ENCODE measurements around the gene ADAT3.

ADAT3 gene

DNA sequence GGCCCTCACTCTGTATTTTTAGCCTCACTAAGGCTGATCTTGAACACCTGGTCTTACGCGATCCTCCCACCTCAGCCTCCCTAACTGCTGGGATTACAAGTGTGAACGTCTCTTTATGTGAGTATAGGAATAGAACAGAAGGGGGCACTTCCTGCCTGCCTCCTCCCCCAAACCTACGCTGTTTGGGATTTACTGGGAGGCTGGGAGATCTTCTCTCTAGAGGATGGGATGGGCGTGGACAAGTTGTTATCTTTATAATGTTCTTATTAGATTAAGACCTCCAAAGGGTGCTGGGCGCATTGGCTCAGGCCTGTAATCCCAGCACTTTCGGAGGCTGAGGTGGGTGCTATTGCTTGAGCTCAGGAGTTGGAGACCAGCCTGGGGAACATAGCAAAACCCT is 32.9 kb downstream of the ADAT3 start:
- DNase-seq (ENCODE audit: low spot score): no peak

DNA sequence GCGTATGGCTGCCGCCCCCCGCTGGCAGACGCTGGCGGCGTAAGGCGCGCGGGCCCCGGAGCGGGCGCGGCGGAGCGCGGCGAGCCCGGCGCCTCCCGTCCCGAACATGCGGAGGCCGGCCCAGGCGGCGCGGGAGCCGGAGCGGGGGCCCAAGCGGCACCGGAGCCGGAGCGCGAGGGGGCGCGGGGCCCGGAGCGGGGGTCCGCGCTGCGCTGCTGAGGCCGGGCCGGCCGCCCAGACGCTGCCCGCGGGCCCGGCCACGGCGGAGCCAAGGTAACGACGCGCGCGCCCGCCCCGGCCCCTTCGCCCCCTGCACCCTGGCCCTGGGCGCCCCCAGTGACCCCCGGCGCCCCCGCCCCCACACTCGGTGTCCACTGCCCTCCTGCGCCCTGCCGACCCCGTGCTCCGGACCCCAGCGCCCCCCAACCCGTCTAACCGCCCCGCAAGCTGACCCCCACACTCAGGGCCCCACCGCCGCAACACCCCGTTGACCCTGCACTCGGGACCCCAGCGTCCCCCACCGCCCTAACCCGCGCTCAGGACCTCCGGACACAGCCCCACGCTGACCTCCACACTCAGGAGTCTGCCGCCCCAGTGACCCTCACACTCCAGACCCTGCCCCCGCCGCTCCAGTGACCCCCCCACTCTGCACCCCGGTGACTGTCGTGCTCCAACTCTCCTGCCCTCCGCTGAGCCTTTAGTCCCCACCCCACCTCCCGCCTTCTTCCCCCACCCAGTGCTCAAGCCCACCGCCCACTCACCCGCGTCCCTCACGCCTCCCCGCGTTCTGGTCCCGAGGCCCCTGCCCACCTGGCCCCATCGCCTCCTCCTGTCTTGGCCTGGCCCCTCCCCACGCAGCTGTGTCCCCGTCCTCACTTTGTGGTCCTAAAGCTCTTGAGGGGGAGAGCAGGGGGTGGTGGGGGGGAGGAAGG is 36.2 kb downstream of the ADAT3 start, which contains the start of gene CSNK1G2:
TSS of gene CSNK1G2 (plus strand) at position 27 of the 932 bp plus-strand sequence. CDS start 28,601 bp downstream, outside the sequence.
- peak; percentile 30 for DNase-seq (ENCODE audit: low spot score)

DNA sequence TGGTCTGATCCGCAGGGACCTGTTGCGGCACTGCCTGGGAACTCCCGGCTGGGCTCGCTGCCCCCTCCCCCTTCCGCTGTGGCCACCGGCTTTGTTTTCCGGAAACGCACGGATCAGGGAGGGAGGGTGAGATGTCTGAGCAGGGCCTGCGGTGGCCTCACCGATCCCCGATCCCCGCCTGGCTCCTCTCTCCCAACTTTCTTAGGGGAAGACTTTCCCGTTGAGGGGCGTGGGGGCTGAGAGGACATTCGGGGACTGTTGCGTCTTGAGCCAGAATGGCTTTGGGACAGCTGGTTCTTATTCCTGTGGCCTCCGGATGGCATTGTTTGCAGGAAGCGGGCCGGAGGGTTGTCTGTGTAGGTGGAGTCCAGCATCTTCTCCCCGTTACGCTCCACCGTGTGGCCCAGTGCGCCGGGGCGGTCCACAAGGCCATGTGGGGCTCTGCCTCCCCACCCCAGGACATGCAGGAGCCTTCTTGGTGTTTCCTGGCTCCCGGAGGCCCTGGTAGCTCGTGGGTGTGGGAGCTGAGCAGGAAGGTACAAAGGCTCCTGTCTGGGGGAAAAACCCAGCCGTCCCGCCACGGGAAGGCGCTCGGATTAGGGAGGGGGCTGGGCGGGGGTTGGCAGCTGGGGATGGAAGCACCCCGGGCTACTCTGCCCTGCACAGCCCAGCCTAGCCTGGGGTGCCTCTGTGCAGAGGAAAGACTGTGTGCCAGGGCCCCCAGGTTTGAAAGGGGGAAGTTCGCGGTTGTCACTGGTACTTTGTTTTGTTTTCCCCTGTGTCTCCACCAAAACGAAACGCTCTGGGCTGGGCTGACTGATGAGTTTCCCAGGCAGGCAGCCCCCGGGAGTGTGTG is 37.1 kb downstream of the ADAT3 start:
- peak; percentile 87 for DNase-seq (ENCODE audit: low spot score)

DNA sequence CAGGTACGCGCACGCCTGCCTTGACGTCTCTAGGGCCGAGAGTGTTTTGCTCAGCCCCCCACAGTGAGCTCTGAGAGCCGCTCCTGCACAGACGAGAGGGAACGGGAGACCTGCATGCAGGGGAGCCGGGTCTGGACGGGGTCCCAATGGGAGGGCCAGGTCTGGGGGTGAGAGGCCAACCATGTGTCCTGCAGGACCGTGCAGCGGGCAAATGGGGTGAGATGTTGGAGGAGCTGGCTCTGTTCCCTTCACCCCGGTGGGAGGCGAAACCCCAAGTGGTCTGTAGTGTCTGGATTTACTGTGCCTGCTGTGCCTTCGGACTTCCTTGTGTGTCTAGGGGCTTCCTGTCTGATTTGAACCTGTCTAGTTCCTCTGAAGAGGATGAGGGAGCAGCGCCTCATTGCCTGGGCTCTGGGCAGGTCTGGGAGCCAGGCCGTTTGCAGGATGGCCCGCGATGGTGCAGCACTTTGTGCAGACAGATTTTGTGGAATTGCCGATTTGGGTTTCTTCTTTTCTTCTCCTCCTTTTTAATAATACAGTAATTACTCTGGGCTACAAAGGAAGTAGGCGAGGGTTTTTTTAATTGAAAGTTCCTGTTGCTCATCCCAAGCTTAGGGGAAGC is 37.8 kb downstream of the ADAT3 start:
- DNase-seq (ENCODE audit: low spot score): no peak

DNA sequence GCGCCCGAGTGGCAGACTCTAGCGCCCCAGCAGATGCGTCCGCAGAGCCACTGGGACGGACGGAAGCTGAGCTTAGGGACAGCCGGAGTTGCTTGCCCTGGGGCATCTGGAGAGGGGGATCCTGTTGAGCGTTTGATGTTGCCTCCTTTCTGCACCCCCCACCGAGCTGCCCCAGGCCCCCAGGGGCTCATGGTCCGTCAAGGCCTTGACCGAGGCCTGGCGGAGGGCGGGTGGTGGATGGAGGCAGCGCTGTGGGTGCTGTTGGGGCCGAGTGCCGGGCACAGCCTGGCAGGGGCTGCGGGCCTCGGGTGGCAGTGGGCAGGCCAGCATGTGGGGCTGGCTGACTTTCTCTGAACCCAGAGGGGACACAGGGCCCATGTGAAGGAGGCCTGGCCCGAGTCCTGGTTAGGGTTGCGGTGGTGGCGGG is 38.5 kb downstream of the ADAT3 start:
- DNase-seq (ENCODE audit: low spot score): no peak

DNA sequence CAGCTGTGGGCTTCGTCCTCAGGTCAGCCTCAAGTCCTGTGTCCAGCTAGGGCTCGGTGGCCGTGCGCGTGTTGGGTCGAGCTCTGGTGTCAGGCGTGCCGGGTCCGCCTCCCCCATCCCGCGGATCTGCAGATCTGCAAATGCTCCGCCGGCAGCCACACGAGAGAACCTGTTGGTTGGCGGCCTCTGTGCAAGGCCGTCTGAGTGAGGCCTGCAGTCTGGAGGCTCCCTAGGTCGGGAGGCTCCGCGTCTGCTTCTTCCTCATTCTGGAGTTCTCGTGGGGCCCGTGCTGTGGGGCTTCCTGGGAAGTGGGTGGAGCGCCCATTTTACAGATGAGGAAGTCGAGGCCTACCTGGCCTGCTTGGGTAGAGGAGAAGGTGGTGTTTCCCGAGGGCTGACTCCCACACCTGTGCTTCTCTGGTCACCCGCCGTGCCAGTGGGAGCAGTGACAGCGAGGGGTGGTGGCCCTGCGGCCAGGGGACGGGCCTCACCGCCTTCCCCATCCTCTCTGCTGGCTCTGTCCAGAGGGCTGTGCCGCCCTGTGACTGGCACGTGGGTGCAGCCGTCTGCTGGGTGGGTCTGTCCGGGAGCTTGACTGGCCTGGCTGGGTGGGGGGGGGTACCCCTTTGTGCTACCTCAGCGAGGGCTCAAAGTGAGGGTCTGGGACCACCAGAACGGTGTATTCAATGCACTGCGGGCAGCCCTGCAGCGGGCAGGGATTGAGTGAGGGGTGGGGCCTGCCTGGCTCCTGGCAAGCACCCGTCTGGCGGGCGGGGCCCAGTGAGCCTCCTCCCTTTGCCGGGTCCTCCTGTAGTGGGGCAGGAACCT is 39.1 kb downstream of the ADAT3 start:
- no peak for DNase-seq (ENCODE audit: low spot score)

DNA sequence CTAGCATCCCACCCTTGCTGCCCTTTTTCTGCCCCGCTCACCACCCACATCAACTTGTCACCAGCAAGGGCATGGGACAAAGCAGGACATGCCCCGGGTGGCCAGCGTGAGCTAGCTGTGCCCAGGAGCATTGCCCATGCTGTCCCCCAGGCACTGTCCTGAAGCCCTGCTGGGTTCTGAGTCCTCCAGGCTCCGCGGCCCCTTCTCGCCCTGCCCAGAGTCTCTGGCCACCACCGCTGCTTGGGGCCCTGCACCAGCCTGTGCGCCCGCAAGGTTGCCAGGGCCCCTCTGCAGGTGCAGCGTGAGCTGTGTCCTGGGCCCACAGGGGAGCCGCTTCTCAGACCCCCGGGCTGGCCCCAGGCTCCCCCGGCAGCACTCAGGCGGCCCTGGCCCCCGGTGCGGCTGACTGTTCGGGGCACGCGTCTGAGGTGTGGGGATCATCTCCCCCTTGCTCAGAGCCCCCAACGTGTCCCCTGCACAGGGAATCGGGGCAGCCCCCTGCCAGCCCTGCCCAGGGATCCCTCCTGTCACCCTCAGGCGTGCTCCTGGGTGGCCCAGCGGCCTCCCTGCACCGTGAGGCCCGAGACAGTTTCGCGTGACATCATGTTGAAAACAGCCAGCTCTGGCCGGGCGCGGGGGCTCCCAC is 39.8 kb downstream of the ADAT3 start:
- no peak for DNase-seq (ENCODE audit: low spot score)

DNA sequence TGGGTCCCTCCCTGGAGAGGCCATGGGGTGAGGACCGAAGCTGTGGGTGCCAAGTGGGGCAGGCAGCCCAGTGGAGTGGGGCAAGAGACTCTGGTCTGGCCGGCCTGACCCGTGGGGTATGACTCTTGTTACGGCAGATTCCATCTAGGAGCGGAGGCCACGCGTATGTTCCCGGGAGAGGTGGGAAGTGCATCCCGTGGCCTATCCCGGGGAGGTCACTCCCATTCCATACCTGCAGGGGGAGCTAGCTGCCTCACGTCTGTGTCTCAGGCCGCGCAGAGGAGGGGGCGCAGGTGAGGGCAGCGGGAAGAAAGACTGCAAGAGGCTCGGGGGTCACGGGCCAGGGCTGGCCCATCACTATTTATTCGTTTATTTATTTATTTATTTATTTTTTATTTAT is 40.7 kb downstream of the ADAT3 start:
- peak; percentile 63 for DNase-seq (ENCODE audit: low spot score)

DNA sequence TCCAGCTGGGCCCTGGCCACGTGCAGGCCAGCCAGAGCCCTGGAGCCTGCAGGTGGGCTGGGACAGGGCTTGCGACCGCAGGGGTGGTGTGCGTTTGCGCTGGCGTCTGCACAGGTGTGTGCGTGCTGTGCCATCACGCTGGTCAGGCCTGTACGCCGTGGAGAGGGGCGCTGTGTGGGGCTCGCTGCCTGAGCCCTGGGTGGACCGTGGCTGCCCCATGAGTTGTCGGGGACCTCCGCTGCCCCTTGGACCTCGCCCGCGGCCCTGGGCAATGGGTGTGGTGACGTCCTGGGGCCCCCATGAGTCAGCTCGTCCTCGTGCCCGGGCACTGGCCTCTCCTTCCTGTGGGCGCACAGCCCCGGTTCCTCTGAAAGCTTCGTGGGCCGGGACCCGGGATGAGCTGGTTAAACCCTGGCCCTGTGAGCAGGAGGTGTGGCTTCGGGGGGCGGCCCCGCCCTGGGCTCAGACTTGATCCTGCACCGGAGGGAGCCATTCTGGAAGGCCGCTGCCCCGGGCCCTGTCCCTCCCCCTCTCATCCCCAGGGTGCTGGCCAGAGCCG is 42.5 kb downstream of the ADAT3 start:
- no peak for DNase-seq (ENCODE audit: low spot score)

DNA sequence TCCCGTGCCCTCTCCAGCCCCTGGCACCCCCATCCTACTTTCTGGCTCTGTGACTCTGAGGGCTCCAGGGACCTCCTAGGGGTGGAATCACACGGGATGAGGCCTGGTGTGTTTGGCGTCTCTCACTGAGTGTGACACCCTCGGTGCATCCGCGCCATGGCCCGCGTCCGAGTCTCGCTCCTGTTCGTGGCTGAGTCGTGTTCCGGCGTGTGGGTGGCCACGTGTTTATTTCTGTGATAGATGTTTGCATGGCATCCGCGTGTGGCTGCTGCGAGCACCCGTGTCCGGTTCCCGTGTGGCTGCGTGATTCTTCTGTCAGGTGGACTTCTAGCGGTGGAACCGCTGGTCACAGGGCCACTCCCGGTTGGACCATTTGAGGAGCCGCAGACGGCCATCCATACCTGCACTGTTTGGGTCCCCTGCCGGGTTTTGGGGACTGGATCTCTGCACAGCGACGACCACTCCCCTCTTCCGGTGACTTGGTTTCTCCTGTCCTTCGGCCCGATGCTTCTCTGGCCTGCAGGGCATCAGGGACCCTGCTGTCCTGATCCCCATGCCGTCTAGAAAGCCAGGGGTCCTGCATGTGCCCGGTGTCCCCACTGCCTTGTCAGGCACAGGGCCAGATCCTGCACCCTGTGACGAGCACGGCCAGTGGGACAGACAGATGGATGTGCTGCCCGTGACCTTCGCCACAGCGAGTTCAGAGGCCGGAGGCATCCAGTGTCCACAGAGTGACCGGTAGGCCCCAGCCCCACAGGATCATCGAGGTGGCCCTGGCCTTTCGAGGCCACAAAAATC is 44.3 kb downstream of the ADAT3 start:
- no peak for DNase-seq (ENCODE audit: low spot score)

DNA sequence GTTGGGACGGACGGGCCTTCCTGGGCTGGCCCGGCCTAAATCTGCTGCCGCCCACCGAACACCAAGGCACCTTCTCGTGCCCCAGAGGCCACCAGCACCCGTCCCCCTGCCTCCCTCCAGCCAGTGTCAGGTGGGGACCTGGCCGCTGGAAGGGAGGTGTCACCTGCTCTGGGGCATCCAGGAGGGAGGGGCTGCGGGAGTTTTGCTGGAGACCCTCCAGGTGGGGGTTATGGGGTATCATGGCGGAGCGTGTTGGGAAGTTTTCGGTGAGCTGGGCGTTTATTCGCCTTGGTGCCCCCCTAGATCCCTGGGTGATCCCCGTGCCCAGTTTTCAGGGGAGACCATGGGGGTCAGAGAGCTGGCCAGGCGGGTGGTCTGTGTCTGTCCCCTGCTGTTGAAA is 45.4 kb downstream of the ADAT3 start:
- no peak for DNase-seq (ENCODE audit: low spot score)

DNA sequence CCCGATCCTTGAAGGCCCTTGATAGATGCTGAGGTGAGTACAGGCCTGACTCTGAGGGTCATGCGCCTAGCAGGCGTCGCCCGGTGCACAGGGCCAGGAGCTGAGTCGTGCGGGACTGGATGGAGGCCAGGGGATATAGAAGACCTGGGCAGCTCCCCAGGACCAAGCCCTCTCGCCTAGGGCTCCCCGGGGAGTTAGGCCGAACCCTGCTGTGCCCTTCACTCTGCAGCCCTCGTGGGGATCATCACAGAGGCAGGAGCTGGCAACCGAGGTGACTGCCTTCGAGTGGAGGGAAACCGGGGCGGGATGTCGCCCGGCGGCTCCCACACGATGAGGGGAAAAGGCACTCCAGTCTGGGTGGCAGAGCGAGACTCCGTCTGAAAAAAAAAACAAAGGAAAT is 47.4 kb downstream of the ADAT3 start:
- DNase-seq (ENCODE audit: low spot score): no peak

DNA sequence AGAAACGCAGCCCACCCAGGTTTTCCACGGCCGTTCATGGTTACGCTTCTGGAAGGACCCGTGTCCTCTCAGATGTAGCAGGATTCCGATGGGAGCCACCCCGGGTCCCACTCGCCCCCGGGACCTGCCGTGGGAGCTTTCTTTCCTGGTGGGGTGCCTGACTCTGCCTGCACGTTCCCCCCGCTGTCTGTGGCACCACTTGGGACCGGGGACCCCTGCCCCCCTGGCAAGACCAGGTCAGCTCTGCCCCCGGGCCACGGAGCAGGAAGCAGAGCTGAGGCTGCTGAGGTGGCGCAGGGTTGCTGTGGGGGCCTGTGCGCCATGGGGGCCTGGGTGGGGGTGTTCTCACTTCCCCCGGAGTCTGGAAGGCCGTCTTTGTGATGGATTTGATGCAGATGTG is 47.8 kb downstream of the ADAT3 start:
- no peak for DNase-seq (ENCODE audit: low spot score)

DNA sequence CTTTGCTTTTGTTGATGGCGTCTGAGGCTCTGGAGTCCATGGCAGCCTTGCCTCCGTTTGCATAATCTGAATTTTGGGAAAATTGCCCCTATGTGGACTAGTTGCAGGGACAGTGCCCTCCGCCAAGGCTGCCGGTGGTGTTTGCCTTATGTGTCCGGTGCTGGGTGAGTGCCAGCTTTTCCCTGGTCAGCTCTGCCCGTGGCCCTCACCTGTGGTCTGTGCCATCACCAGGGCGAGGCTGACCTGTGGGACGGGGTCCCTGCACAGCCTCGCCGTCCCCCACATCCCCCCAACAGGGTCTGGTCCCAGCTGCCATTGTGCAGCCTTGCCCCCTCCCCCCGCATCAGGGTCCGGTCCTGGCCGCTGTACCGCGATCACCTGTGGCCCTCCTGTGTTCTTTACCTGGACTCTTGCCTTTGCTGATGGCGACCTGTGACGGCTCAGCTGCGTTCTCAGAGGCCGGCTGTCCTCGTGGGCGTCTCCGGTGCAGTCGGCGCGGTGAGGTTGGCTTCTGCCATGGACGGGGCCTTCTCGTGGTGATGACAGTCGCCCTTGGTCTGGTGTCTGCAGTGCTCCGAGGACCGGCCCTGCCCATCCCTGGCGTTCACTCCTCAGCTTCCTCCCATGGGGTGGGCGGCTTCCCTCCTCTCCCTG is 48.4 kb downstream of the ADAT3 start:
- no peak for DNase-seq (ENCODE audit: low spot score)

DNA sequence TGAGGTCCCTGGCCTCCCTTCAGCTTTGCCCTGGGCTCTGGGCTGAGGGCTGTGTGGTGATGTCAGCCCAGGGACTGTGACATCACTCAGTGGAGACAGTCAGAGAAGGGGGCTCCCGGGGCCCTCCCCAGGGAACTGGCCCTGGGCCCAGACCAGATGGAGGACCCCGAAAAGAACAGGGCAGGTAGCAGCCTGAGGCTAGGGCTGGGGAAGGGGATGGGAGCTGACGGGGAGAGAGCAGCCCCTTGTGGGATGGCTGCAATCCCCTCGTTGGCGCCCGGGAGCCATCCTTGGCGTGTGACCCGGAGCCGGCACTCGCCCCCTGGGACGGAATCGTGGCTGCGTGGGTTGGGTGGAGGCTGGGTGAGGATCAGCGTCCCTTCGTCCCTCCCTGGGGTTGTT is 49.3 kb downstream of the ADAT3 start:
- DNase-seq (ENCODE audit: low spot score): no peak

DNA sequence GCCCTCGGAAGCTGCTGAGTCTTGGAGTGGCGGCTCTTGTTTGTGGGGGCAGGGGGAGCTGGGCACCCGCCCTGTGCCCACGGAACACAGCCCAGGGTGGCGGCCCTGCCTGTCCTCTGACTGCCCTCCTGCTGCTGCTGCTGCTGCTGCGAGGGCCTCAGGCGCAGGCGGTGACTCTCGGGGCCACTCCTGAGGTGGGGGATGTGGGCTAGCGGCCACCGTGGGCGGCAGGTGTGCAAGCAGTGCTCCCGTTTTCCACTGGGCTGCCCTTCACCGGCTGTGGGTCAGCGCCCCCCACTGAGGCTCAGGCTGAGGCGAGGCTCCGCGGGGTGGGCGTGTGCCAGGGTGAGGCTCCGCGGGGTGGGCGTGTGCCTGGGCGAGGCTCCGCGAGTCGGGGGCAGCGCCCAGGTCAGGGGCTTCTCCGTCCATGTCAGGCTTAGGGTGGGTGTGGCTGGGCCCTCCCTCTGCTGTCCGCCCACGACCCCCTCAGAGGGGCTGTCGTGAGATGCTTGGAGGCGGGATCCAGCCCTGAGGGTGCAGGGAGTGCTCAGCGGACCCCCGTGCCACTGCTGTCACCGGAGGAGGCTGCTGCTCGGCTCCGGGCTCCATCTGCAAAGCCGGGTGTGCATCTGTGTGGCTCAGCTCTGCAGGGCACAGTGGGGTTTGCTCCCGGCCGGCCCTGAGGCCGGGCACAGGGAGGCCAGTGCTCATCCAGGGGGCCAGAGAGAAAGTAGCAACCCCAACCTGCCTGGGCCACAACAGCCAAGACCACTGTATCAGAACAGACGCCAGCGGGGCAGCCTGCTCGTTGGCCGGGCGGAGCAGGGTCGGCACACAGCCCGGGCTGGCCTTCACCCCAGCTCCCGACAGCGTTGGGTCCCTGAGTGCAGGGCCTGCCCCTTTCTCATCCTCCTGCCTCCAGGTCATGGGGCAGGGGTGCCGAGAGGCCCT is 50.2 kb downstream of the ADAT3 start:
- no peak for DNase-seq (ENCODE audit: low spot score)

DNA sequence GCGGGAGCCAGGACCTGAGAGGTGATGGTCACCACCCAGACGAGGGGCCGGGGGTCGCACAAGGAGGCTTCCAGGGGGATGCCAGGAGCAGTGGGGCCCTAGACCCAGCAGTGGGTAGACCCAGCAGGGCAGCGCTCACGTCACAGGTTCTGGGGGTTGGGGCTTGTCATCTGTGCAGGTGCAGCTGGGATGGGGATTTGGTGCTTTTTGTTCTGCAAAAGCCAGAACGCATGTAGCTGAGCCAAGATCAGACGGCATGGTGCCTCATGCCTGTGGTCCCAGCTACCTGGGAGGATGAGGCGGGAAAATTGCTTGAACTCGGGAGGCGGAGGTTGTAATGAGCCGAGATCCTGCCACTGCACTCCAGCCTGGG is 50.9 kb downstream of the ADAT3 start:
- no peak for DNase-seq (ENCODE audit: low spot score)

DNA sequence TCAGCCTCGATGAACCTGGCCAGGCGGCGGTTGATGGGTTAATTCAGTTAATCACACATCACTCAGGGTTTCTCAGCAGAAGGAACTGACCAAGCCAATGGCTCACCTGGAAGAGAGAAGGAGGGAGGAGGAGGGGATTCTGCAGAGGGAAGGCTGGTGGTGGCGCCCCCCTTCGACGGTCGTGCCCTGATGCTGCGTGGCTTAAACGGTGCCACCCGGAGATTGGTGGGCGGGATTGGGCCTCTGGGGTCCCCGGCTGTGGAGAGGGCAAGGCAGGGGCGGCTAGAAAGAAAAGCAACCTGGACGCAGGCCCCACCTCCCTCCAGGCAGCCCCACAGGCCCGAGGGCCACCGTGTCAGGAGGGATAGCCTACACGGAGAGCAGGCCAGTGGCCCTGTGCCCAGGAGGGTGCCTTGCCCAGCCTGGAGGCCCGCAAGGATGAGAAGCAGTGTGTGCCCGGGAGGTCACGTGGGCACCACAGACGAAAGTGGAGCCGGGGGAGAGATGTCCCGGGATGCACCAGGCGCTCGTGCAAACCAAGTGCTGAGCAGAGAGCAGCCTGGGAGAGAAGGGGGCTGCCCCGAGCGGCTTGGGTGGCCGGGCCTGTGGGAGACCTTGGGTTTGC is 51.8 kb downstream of the ADAT3 start:
- DNase-seq (ENCODE audit: low spot score): no peak
